Right lobe of liver (tissue), 4 donors: Measurements from ENCODE around the gene PGBD5.

Experiments
- CTCF ChIP-seq, 4 donors: fragments of 200-600 bp in 3 of 4; fragments of 450-650 bp in 1 of 4; IDR thresholded peaks; one replicate each; pipeline versions ENCODE4 v1.5.1 to v1.8.0; 2016 to 2022; ENCODE audit warnings: antibody characterized with exemption in 4 of 4, mild to moderate bottlenecking in 2 of 4
- POLR2A ChIP-seq: fragments of 450-650 bp; IDR thresholded peaks from one replicate; pipeline ENCODE4 v1.6.1; 2017; ENCODE audit warnings: antibody characterized with exemption, mild to moderate bottlenecking
- donor health status: DM: no; HTN: no; CAD: no.
- donor health status: DM: no; HTN: no; CAD: no.
- donor health status: DM: no; HTN: yes; CAD: no.

- TF ChIP-seq POLR2A: no peak
- no peak for TF ChIP-seq CTCF (IDR thresholded peaks at IDR 0.05)
Observed at GRCh38 chr1:230330157-230330556, 96.0 kb downstream of the PGBD5 start.
